Adrenal gland (tissue), 12 donors: ENCODE data around the gene AHNAK. TPM values are rescaled to one million over a fixed set of nuclear protein-coding genes. Genes with fewer than 3 reads are reported as not detected.

Source experiments
- DNase-seq, 7 donors: peaks; one replicate each; pipeline ENCODE4 v3.0.0-alpha.2; 2019 to 2020
- H3K27ac ChIP-seq, 5 donors: fragments of 200-600 bp; sonication (generic) in 4 of 5; 1 replicate in 3 of 5; 2 replicates in 2 of 5; pipeline versions ENCODE4 v1.5.1 to v1.8.0; 2016 to 2020; ENCODE audit warnings: mild to moderate bottlenecking in 1 of 5
- H3K27me3 ChIP-seq: fragments of 200-600 bp; 2 replicates; pipeline ENCODE4 v1.8.0; 2021
- H3K36me3 ChIP-seq, 2 donors: fragments of 200-600 bp; replicated peaks in 1 of 2; 1 replicate in 1 of 2; 2 replicates in 1 of 2; pipeline versions ENCODE4 v1.5.1 to v1.8.0; 2018 to 2022
- H3K4me1 ChIP-seq, 2 donors: fragments of 200-600 bp; replicated peaks in 1 of 2; 1 replicate in 1 of 2; 2 replicates in 1 of 2; pipeline versions ENCODE4 v1.5.1 to v1.8.0; 2018 to 2021
- H3K4me3 ChIP-seq, 4 donors: fragments of 200-600 bp; sonication (generic) in 3 of 4; one replicate each; pipeline ENCODE4 v1.5.1; 2016 to 2018
- H3K9me3 ChIP-seq, 3 donors: fragments of 200-600 bp; sonication (generic) in 1 of 3; replicated peaks in 1 of 3; 1 replicate in 2 of 3; 2 replicates in 1 of 3; pipeline versions ENCODE4 v1.5.1 to v1.8.0; 2016 to 2021
- POLR2A ChIP-seq, 2 donors: fragments of 450-650 bp; IDR thresholded peaks; one replicate each; pipeline ENCODE4 v1.6.1; 2017; ENCODE audit warnings: antibody characterized with exemption in 2 of 2, mild to moderate bottlenecking in 2 of 2, moderate library complexity in 1 of 2
- WGBS, 4 donors: extraction: QIAGEN DNeasy Blood & Tissue Kit in 2 of 4; methylation state at CpG; one replicate each; pipeline versions ENCODE4 v1.1.5 to v1.1.7; 2013 to 2017; 5-methylcytosine and 5-hydroxymethylcytosine counted together
- intact Hi-C, 2 donors: fragments of 100-400 bp; cut with DNase I; formaldehyde crosslinking; loops; one replicate each; pipeline versions ENCODE4 v1.14.1 to v1.15.0; 2022 to 2023
- polyA plus RNA-seq, 3 donors: library from polyadenylated mRNA; stranded (reverse); fragments of 200-250 nt in 2 of 3; fragments of 350-450 nt in 1 of 3; fragmentation: Illumina TruSeq in 1 of 3; extraction: RNeasy Lipid Tissue Mini Kit (QIAGEN cat#74804) in 1 of 3; gene quantifications; one replicate each; pipeline ENCODE4 v1.2.3, GENCODE V29; 2013 to 2014
- total RNA-seq, 9 donors: library from RNA; depleted of rRNA in 4 of 9; stranded (reverse); fragments of >200 nt in 4 of 9; fragments of 120-200 nt in 1 of 9; fragmentation: NEBNext Ultra II Directional in 1 of 9; extraction: Animal tissue kit (Norgen Biotek cat#: 25700) in 1 of 9; gene quantifications; one replicate each; pipeline versions ENCODE4 v1.1.0 to v1.2.4, GENCODE V29; 2013 to 2023
- TF ChIP-seq, protein P1 (sequence below), 6 experiments: fragments of 450-650 bp in 4 of 6; fragments of 200-600 bp in 2 of 6; sonication (generic) in 1 of 6; IDR thresholded peaks; 1 replicate in 5 of 6; 2 replicates in 1 of 6; pipeline versions ENCODE4 v1.5.1 to v1.8.0; 2016 to 2021; ENCODE audit warnings: antibody characterized with exemption in 6 of 6, mild to moderate bottlenecking in 2 of 6, moderate library complexity in 1 of 6
- donor health status: healthy with polysubstance abuse.
- donor health status: Bipolar disorder and iron deficiency.
- donor health status: DM: yes; HTN: yes; CAD: no.
- donor health status: DM: no; HTN: no; CAD: no.
- donor health status: DM: no; HTN: no; CAD: no.
- donor health status: DM: yes; HTN: yes; CAD: no.

AHNAK gene
- total and polyA plus RNA-seq, 12 donors, result 32.0 to 307 (median 175) TPM

DNA sequence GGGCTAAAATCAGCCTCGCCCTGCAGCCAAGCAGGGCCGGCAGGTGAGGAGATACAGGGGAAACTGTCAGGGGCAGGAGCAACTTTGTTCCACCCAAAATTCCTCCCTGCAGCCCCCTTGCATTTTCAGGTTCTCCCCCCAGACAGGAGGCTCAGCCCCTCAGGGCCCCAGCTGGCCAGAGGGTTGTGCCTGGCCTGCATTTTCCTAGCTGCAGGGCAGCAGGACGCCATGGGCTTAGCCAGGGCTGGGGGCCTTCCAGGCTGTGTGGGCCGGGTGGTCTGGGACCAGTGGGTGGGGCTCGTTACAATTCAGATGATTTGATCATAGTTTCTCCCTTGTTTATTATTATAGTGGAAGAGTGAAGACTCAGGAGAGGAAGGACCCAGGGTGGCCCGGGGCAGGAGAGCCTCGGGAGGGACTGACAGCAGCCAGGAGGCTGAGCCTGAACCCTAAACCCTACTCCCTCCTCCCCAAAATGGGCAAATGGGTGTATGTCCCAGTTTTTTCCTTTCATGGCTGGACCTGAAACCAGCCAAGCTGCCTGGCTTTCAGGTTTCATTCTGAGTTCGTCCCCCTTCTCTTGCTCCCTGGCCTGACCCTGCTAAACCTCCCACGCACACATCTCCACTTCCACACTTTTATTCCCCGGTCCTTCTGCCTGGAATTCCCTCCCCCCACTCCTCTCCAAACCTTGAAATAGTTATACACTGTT is 40.0 kb downstream of the AHNAK start:
- DNase-seq, result no peak
- no peaks in the 10 kb centered on the region for H3K9me3 ChIP-seq
- intact Hi-C loops, result no loop called here
- no peak overlapping the region for H3K4me3 ChIP-seq
- peaks cover 0 to 14% of the 10 kb centered on the region in 2 donors for H3K4me1 ChIP-seq
- no peaks in the 10 kb centered on the region for H3K27me3 ChIP-seq
- no peaks in the 10 kb centered on the region for H3K36me3 ChIP-seq
- H3K27ac ChIP-seq, result peak overlapping the region in 1 of 5 donors; percentile 7
- 61 to 79% (median 74%) methylated on average over 3 to 10 of the region's 10 CpGs for WGBS, 4 donors
- TF ChIP-seq, protein P1, sequence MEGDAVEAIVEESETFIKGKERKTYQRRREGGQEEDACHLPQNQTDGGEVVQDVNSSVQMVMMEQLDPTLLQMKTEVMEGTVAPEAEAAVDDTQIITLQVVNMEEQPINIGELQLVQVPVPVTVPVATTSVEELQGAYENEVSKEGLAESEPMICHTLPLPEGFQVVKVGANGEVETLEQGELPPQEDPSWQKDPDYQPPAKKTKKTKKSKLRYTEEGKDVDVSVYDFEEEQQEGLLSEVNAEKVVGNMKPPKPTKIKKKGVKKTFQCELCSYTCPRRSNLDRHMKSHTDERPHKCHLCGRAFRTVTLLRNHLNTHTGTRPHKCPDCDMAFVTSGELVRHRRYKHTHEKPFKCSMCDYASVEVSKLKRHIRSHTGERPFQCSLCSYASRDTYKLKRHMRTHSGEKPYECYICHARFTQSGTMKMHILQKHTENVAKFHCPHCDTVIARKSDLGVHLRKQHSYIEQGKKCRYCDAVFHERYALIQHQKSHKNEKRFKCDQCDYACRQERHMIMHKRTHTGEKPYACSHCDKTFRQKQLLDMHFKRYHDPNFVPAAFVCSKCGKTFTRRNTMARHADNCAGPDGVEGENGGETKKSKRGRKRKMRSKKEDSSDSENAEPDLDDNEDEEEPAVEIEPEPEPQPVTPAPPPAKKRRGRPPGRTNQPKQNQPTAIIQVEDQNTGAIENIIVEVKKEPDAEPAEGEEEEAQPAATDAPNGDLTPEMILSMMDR (IDR thresholded peaks at IDR 0.05), result no peak
- TF ChIP-seq POLR2A (IDR thresholded peaks at IDR 0.05), result no peak

GRCh38 chr11:62505440-62506091 is 41.0 kb downstream of the AHNAK start:
- 31 to 47% (median 40%) methylated on average over 28 to 30 of the region's 30 CpGs for WGBS, 4 donors
- Histone ChIP-seq H3K9me3 (no peaks in the 10 kb centered on the region), H3K4me3 (peak overlapping the region in 1 of 4 donors; percentile 48), H3K36me3 (no peaks in the 10 kb centered on the region), H3K27me3 (no peaks in the 10 kb centered on the region), H3K27ac (no peak overlapping the region), H3K4me1 (peaks cover 0 to 14% of the 10 kb centered on the region in 2 donors)
- intact Hi-C loops, result no loop called here
- peak in 2 of 7 donors; percentile 35 to 39 for DNase-seq
- TF ChIP-seq POLR2A (IDR thresholded peaks at IDR 0.05), result no peak
- TF ChIP-seq, protein P1 (IDR thresholded peaks at IDR 0.05), result no peak

GRCh38 chr11:62505059-62505439 is 41.6 kb downstream of the AHNAK start:
- Histone ChIP-seq H3K27ac (no peak overlapping the region), H3K4me1 (peaks cover 0 to 14% of the 10 kb centered on the region in 2 donors)

More at GRCh38 chr11:62505059-62505439, 41.6 kb downstream of the AHNAK start:
- intact Hi-C loops, result no loop called here
- 58 to 67% (median 62%) methylated on average over 6 to 12 of the region's 12 CpGs for WGBS, 4 donors
- no peaks in the 10 kb centered on the region for H3K36me3 ChIP-seq
- H3K9me3 ChIP-seq, result no peaks in the 10 kb centered on the region
- no peak for DNase-seq
- H3K27me3 ChIP-seq, result no peaks in the 10 kb centered on the region
- H3K4me3 ChIP-seq, result no peak overlapping the region
- TF ChIP-seq, protein P1 (IDR thresholded peaks at IDR 0.05), result no peak
- no peak for TF ChIP-seq POLR2A (IDR thresholded peaks at IDR 0.05)
